Lower lobe of right lung (tissue), 2 donors: ENCODE measurements around the gene PPFIA1. TPM values are rescaled to one million over a fixed set of nuclear protein-coding genes. Genes with fewer than 3 reads are reported as not detected.
A peak's percentile ranks its signal among the peaks of the same experiment; 100 is the strongest.
"Not testable (repeated sequence)": the region's sequence is repeated elsewhere in the genome, so short reads cannot be mapped to it uniquely, and the experiment has no call there.

Experiments
- ATAC-seq, 2 donors: fragments of 200-7000 bp; cut with Tn5 transposase; one replicate each; pipeline ENCODE4 v1.9.1; 2020 to 2022; ENCODE audit warnings: mild to moderate bottlenecking in 2 of 2, moderate library complexity in 2 of 2
- DNase-seq: peaks from one replicate; pipeline ENCODE4 v3.0.0-alpha.2; 2020
- H3K27ac ChIP-seq: fragments of 200-600 bp; one replicate; pipeline ENCODE4 v1.8.0; 2022
- H3K27me3 ChIP-seq: fragments of 200-600 bp; one replicate; pipeline ENCODE4 v1.8.0; 2022; ENCODE audit warnings: low read depth
- H3K36me3 ChIP-seq: fragments of 200-600 bp; one replicate; pipeline ENCODE4 v1.8.0; 2022; ENCODE audit warnings: mild to moderate bottlenecking
- H3K4me1 ChIP-seq: fragments of 200-600 bp; one replicate; pipeline ENCODE4 v1.8.0; 2022
- H3K4me3 ChIP-seq: fragments of 200-600 bp; one replicate; pipeline ENCODE4 v1.8.0; 2022; ENCODE audit warnings: mild to moderate bottlenecking
- H3K9me3 ChIP-seq: fragments of 200-600 bp; one replicate; pipeline ENCODE4 v1.8.0; 2022
- CTCF ChIP-seq: fragments of 200-600 bp; IDR thresholded peaks from one replicate; pipeline ENCODE4 v1.8.0; 2022; ENCODE audit warnings: antibody characterized with exemption, mild to moderate bottlenecking
- intact Hi-C: fragments of 100-400 bp; cut with DNase I; formaldehyde crosslinking; loops from one replicate; pipeline ENCODE4 v1.11.0; 2022
- total RNA-seq: library from RNA; stranded (reverse); fragmentation: NEBNext Ultra II Directional; extraction: Animal tissue kit (Norgen Biotek cat#: 25700); gene quantifications from one replicate; pipeline ENCODE4 v1.2.1, GENCODE V29; 2021
- donor health status: DM: no; HTN: yes; CAD: no; lungs with severe emphysema.

The PPFIA1 gene
- total RNA-seq, 1 donor from 2014 or later: 81.0 TPM

- no peak for DNase-seq
- no peaks in the 10 kb centered on the region for H3K27me3 ChIP-seq
- peaks cover 71% of the 10 kb centered on the region for H3K36me3 ChIP-seq
- peaks cover 40% of the 10 kb centered on the region for H3K4me1 ChIP-seq
- peak; percentile 87 for ATAC-seq
- H3K4me3 ChIP-seq: peak overlapping the region; percentile 2
- H3K9me3 ChIP-seq: no peaks in the 10 kb centered on the region
- intact Hi-C loops: no loop called here
- peak overlapping the region; percentile 79 for H3K27ac ChIP-seq
- TF ChIP-seq CTCF: no peak
These were observed 55.9 kb downstream of the PPFIA1 start for GRCh38 chr11:70326365-70326811.

GRCh38 chr11:70326833-70327232 lies 56.3 kb downstream of the PPFIA1 start:
- Histone ChIP-seq H3K27ac (peak overlapping the region; percentile 79), H3K4me1 (peaks cover 40% of the 10 kb centered on the region), H3K27me3 (no peaks in the 10 kb centered on the region), H3K9me3 (no peaks in the 10 kb centered on the region), H3K36me3 (peaks cover 71% of the 10 kb centered on the region), H3K4me3 (peak overlapping the region; percentile 2)
- intact Hi-C loops: no loop called here
- no peak for DNase-seq
- peak; percentile 50 to 56 for ATAC-seq
- no peak for TF ChIP-seq CTCF

GRCh38 chr11:70327717-70328116 lies 57.2 kb downstream of the PPFIA1 start:
- H3K36me3 ChIP-seq: peaks cover 77% of the 10 kb centered on the region
- peak overlapping the region; percentile 42 for H3K27ac ChIP-seq
- no peak overlapping the region for H3K4me3 ChIP-seq
- no peak for TF ChIP-seq CTCF
- intact Hi-C loops: no loop called here
- peaks cover 40% of the 10 kb centered on the region for H3K4me1 ChIP-seq
- ATAC-seq (no peak), DNase-seq (no peak)
- H3K9me3 ChIP-seq: no peaks in the 10 kb centered on the region
- no peaks in the 10 kb centered on the region for H3K27me3 ChIP-seq

- Histone ChIP-seq H3K4me3 (no peak overlapping the region), H3K27ac (no peak overlapping the region), H3K36me3 (peaks cover 86% of the 10 kb centered on the region), H3K27me3 (no peaks in the 10 kb centered on the region), H3K9me3 (no peaks in the 10 kb centered on the region), H3K4me1 (peaks cover 34% of the 10 kb centered on the region)
- ATAC-seq: no peak
- no peak for TF ChIP-seq CTCF
- DNase-seq: no peak
- intact Hi-C loops: no loop called here
These were observed 58.1 kb downstream of the PPFIA1 start for GRCh38 chr11:70328556-70328955.

- intact Hi-C loops, H3K27ac ChIP-seq, H3K4me3 ChIP-seq, DNase-seq, H3K9me3 ChIP-seq, H3K27me3 ChIP-seq, H3K4me1 ChIP-seq: not testable (repeated sequence)
- peak in 1 of 2 donors; percentile 35 for ATAC-seq
- H3K36me3 ChIP-seq: peaks cover 97% of the 10 kb centered on the region
- peak; percentile 9 for TF ChIP-seq CTCF
These were observed 60.9 kb downstream of the PPFIA1 start for GRCh38 chr11:70331320-70331843.

GRCh38 chr11:70331901-70332300 lies 61.4 kb downstream of the PPFIA1 start:
- DNase-seq: no peak
- Histone ChIP-seq H3K36me3 (peaks cover 98% of the 10 kb centered on the region), H3K27me3 (no peaks in the 10 kb centered on the region), H3K27ac (no peak overlapping the region), H3K9me3 (no peaks in the 10 kb centered on the region), H3K4me3 (no peak overlapping the region), H3K4me1 (peaks cover 8% of the 10 kb centered on the region)
- intact Hi-C loops: no loop called here
- no peak for TF ChIP-seq CTCF
- ATAC-seq: no peak
